ENCODE measurements around the gene DMBT1.

DMBT1 gene

DNA sequence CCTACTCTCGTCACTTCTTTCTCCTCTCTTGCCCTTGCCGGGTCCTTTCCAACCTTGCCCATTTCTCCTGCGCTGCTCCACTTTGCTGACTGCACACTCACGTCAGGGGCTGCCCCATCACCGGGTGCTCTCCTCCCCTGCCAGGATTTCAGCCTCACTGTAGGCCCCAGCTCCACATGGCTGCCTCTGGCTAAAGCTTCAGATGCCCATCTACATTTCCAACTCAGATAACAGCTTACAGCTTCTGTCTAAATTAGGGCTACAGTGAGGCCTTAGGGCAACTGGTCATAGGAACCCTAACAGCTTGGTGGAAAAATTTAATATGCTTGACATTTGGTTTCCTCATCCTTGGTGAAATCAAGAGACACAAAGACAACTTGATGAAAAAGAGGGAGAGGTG lies 113.2 kb downstream of the DMBT1 start:
- H3K9me3 Mint-ChIP-seq, result no peaks in the 10 kb centered on the region
- no peak overlapping the region for H3K4me3 Mint-ChIP-seq
- peaks cover 2% of the 10 kb centered on the region for H3K4me1 Mint-ChIP-seq
- no peak overlapping the region for H3K27ac Mint-ChIP-seq
- H3K27me3 Mint-ChIP-seq, result peaks cover 21% of the 10 kb centered on the region
- ATAC-seq, result no peak
- no peaks in the 10 kb centered on the region for H3K36me3 Mint-ChIP-seq (ENCODE audit: low read depth)
- no peak for DNase-seq

DNA sequence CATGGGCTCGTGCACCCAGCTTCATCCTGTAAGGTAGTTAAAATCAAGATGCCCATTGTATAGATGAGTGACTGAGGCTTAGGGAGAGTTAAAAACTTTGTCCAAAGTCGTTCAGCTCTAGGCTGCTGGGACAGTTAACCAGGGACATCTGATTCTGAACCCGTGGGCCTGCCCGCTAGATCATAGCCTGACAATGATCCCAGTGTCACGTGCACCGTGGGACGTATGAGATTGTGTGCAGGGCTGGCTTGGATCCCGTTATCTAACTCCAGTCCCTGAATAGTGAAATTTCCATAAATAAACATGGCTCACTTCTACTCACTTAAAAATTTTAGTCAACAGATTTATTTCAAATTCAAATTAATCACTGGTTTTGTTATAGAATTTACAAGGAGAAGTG lies 114.2 kb downstream of the DMBT1 start:
- peaks cover 2% of the 10 kb centered on the region for H3K4me1 Mint-ChIP-seq
- no peak overlapping the region for H3K27ac Mint-ChIP-seq
- no peaks in the 10 kb centered on the region for H3K36me3 Mint-ChIP-seq (ENCODE audit: low read depth)
- ATAC-seq (no peak), DNase-seq (no peak)
- no peaks in the 10 kb centered on the region for H3K9me3 Mint-ChIP-seq
- peaks cover 21% of the 10 kb centered on the region for H3K27me3 Mint-ChIP-seq
- H3K4me3 Mint-ChIP-seq, result no peak overlapping the region

DNA sequence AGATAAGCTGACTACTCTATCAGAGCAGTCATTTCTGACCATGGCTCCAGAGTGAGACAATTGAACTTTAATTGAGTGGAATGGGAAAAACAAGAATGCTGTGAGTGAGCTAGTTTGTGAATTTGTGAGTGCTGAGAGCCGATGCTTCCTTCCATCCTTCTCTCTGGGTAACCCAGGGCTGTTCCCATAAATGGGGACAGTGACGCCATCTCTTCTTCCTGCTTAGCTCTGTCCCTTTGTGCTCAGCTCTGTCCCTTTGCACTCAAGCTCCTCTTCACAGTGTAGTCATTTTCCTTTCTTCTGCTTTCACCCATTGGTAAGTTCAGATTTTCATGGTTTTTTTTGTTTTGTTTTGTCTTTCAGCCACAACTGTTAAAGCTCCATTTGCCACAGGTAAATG lies 114.7 kb downstream of the DMBT1 start:
- H3K27ac Mint-ChIP-seq, result no peak overlapping the region
- no peak for ATAC-seq
- H3K9me3 Mint-ChIP-seq, result no peaks in the 10 kb centered on the region
- H3K4me3 Mint-ChIP-seq, result no peak overlapping the region
- no peaks in the 10 kb centered on the region for H3K36me3 Mint-ChIP-seq (ENCODE audit: low read depth)
- H3K4me1 Mint-ChIP-seq, result peaks cover 2% of the 10 kb centered on the region
- no peak for DNase-seq
- peaks cover 20% of the 10 kb centered on the region for H3K27me3 Mint-ChIP-seq

DNA sequence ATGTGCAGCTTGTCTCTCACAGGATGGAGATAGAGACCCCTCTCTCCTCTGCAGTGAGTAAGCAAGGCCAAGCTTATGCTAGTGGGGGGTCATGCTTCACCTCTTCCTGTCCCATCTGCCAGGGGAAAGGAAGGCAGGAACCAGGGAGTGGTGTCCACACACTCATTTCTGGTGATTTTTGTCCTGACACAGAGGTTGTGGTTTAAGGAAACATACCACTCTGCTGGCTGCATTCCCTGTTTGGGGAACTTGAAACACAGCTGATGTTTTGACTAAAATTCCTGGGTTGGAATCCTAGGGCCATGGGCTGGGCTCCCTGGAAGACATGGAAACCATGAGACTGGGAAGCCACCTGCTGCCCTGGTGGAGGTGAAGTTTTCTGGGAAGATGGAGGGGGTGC lies 117.7 kb downstream of the DMBT1 start:
- no peak for DNase-seq
- ATAC-seq, result no peak
- Mint-ChIP-seq H3K9me3 (no peaks in the 10 kb centered on the region), H3K27ac (no peak overlapping the region), H3K4me1 (peaks cover 2% of the 10 kb centered on the region), H3K36me3 (ENCODE audit: low read depth) (no peaks in the 10 kb centered on the region), H3K27me3 (peaks cover 14% of the 10 kb centered on the region), H3K4me3 (no peak overlapping the region)

DNA sequence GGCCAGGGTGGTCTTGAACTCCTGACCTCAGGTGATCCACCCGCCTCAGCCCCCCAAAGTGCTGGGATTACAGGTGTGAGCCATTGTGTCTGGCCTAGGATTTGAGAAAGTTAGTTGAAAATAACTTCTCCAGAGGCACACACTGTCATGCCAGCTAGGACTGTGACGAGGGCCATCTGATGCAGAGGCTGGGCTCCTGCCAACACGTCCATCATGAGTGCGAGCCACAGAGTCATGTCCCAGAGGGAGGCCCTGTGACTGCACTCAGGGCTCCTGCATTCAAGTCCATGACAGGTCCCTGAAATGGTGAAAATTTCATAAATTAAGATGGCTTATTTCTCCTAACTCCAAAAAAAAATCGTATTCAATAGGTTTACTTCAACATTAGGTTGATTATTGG lies 122.0 kb downstream of the DMBT1 start:
- Mint-ChIP-seq H3K36me3 (ENCODE audit: low read depth) (no peaks in the 10 kb centered on the region), H3K9me3 (peaks cover 3% of the 10 kb centered on the region), H3K4me3 (no peak overlapping the region), H3K27ac (no peak overlapping the region), H3K27me3 (peaks cover 14% of the 10 kb centered on the region), H3K4me1 (no peaks in the 10 kb centered on the region)
- no peak for ATAC-seq
- no peak for DNase-seq

DNA sequence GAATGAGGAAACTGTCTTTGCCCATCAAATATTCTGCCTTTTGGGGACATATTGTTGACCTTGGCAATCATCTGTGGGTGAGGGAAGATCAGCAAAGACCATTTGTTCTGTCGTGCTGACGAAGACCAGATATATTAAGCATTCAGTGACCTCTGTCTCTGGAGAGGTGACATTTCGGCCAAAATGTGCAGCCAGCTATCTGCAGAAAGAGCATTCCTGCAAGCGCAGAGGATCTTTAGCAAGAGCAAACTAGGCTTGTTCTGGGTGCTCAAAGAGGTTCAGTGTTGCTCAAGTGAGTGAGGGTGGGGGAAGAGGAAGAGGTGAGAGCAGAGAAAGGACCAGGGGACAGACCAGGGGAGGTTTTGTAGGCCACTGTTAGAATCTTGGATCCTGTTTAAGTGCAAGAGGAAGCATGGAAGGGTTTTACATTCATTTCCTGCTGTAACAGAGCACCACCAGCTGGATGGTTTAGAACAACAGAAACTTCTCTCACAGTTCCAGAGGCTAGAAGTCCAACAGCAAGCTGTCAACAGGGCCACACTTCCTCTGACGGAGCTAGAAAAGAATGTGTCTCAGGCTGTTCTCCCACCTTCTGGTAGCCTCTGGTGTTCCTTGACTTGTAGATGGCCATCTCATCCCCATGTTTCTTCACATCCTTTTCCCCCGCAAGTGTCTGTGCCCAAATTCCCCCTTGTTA lies 127.9 kb downstream of the DMBT1 start:
- peaks cover 11% of the 10 kb centered on the region for H3K27me3 Mint-ChIP-seq

DNA sequence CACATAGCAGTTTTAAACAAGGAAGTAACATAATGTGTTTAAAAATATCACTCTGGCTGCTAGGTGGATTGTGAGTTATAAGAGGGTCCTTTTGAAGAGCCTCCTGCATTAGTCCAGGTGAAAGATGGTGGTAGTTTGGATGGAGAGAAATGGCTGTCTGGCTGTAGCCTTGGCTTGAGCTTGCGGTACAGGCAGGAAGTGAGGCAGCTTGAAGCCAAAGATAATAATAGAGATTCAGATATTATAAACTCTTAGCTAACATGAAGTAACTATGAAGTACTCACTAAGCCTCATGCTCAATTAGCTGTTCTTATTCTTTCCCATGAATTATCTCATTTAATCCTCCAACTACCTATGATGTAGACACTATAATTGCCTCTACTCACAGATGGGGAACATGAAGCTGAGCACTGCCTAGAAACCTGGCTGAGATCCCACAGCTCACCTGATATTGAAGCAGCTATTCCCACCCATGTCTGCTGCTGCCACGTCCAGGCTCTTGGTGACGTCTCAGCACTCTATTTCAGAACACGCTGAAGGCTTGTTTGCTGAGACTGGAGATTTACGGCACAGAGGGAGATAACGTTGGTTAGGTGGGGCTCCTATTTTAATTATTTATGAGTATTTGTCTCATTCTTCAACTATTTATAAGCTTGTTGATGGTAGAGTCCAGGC lies 128.7 kb downstream of the DMBT1 start:
- Mint-ChIP-seq H3K4me3 (no peak overlapping the region), H3K27ac (no peak overlapping the region), H3K36me3 (ENCODE audit: low read depth) (no peaks in the 10 kb centered on the region), H3K9me3 (peaks cover 3% of the 10 kb centered on the region), H3K27me3 (peaks cover 9% of the 10 kb centered on the region), H3K4me1 (no peaks in the 10 kb centered on the region)
- DNase-seq (no peak), ATAC-seq (no peak)

More for the DNA sequence above, 127.9 kb downstream of the DMBT1 start:
- no peak overlapping the region for H3K4me3 Mint-ChIP-seq
- H3K9me3 Mint-ChIP-seq, result peaks cover 3% of the 10 kb centered on the region
- ATAC-seq (no peak), DNase-seq (no peak)
- no peaks in the 10 kb centered on the region for H3K4me1 Mint-ChIP-seq
- no peaks in the 10 kb centered on the region for H3K36me3 Mint-ChIP-seq (ENCODE audit: low read depth)
- no peak overlapping the region for H3K27ac Mint-ChIP-seq

DNA sequence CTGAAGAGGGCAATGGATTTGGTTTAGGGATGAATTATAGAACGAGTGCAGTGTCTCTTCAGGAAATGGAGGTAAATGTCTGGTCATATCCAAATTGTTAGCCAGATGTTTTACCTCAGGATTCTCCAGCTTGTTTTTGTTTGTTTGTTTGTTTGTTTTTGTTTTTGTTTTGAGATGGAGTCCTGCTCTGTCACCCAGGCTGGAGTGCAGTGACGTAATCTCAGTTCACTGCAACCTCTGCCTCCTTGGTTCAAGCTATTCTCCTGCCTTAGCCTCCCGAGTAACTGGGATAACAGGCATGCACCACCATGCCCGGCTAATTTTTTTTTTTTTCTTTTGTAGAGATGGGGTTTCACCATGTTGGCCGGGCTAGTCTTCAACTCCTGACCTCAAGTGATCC lies 132.2 kb downstream of the DMBT1 start:
- Mint-ChIP-seq H3K27ac (no peak overlapping the region), H3K4me3 (no peak overlapping the region), H3K36me3 (ENCODE audit: low read depth) (no peaks in the 10 kb centered on the region), H3K9me3 (no peaks in the 10 kb centered on the region), H3K4me1 (no peaks in the 10 kb centered on the region), H3K27me3 (peaks cover 6% of the 10 kb centered on the region)
- ATAC-seq (no peak), DNase-seq (no peak)
